ENCODE data around the gene KLHDC8B.

KLHDC8B gene

GRCh38 chr3:49134471-49135265, 36.7 kb upstream of the KLHDC8B start:
- H3K4me3 ChIP-seq (ENCODE audit: low read depth, low read length), result no peak overlapping the region
- peak; percentile 14 for TF ChIP-seq CTCF (IDR thresholded peaks at IDR 0.05; ENCODE audit: low read depth, low read length, missing control alignments)

DNA sequence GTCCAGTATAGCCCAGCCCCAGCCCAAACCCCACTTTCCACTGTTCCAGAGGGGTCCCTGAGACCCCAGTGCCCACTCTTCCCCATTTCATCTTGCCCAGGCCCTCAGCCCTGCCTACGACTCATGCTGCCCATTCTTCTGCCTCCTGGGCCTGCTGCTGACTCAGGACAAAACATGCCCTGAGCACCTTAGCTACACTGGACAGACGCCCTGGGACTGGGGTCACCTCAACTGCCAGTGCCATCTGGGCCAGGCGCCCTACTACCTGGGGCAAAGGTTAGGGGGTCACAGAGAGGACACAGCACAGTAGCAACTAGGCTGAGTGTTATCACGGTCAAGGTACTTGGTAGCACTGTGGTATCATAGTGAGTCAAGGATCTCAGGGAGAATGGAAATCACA, 35.9 kb upstream of the KLHDC8B start:
- no peak for DNase-seq (ENCODE audit: low read depth)
- H3K4me3 ChIP-seq (ENCODE audit: low read depth, low read length), result no peak overlapping the region
- TF ChIP-seq CTCF (IDR thresholded peaks at IDR 0.05; ENCODE audit: low read depth, low read length, missing control alignments), result no peak

More at GRCh38 chr3:49134471-49135265, 36.7 kb upstream of the KLHDC8B start:
- no peak for DNase-seq (ENCODE audit: low read depth)

GRCh38 chr3:49140080-49140479, 31.3 kb upstream of the KLHDC8B start:
- no peak for DNase-seq (ENCODE audit: low read depth)
- no peak for TF ChIP-seq CTCF (IDR thresholded peaks at IDR 0.05; ENCODE audit: low read depth, low read length, missing control alignments)
- no peak overlapping the region for H3K4me3 ChIP-seq (ENCODE audit: low read depth, low read length)

GRCh38 chr3:49148159-49148558, 23.2 kb upstream of the KLHDC8B start:
- no peak overlapping the region for H3K4me3 ChIP-seq (ENCODE audit: low read depth, low read length)
- DNase-seq (ENCODE audit: low read depth), result no peak
- no peak for TF ChIP-seq CTCF (IDR thresholded peaks at IDR 0.05; ENCODE audit: low read depth, low read length, missing control alignments)

DNA sequence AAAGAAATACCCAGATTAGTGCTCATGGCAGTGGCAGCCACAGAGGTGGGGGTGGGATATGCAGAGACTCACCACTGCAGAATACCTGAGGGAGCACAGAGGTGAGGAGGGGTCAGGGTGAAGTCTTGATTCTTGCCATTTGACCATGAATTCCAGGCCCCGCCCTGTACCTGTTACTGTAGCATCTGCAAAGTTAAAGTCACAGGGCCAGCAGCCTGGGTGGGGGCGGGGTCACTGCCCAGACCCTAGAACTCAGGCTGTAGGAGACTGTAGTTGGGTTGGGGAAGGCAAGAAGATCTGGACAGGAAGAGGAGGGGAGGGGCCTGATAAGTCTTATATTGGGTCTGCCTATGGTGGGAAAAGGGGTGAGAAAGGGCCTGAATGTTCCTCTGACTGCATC, 19.8 kb upstream of the KLHDC8B start:
- H3K4me3 ChIP-seq (ENCODE audit: low read depth, low read length), result no peak overlapping the region
- DNase-seq (ENCODE audit: low read depth), result no peak
- TF ChIP-seq CTCF (IDR thresholded peaks at IDR 0.05; ENCODE audit: low read depth, low read length, missing control alignments), result no peak

- no peak for DNase-seq (ENCODE audit: low read depth)
- no peak overlapping the region for H3K4me3 ChIP-seq (ENCODE audit: low read depth, low read length)
- no peak for TF ChIP-seq CTCF (IDR thresholded peaks at IDR 0.05; ENCODE audit: low read depth, low read length, missing control alignments)
Measured at GRCh38 chr3:49153349-49153912, 18.0 kb upstream of the KLHDC8B start.

DNA sequence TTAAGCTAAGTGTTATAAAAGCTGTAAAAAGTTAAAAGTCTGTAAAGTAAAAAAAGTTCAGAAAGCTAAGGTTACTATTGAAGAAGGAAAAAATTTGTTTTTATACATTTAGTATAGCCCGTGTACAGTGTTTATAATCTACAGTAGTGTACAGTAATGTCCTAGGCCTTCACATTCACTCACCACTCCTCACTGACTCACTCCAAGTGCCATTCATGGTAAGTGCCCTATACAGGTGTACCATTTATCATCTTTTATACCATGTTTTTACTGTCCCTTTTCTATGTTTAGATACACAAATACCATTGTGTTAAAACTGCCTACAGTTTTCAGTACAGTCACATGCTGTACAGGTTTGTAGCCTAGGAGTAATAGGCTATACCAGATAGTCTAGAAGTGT, 14.1 kb upstream of the KLHDC8B start:
- TF ChIP-seq CTCF (IDR thresholded peaks at IDR 0.05; ENCODE audit: low read depth, low read length, missing control alignments), result no peak
- no peak for DNase-seq (ENCODE audit: low read depth)
- no peak overlapping the region for H3K4me3 ChIP-seq (ENCODE audit: low read depth, low read length)
